WI38 (cell line): Measurements from ENCODE around the gene IL10RB.

Experiments
- H3K4me3 ChIP-seq: 2 replicates; pipeline ENCODE4 v1.5.1; 2011; ENCODE audit warnings: low read depth, mild to moderate bottlenecking, control low read depth, low read length
- TF ChIP-seq, protein P1 (sequence below): IDR thresholded peaks from 2 replicates; pipeline ENCODE4 v1.5.1; 2012; ENCODE audit warnings: low read depth, mild to moderate bottlenecking, control low read depth, low read length

Gene IL10RB

GRCh38 chr21:33259995-33260394, 6.2 kb upstream of the IL10RB start:
- H3K4me3 ChIP-seq: no peak overlapping the region

DNA sequence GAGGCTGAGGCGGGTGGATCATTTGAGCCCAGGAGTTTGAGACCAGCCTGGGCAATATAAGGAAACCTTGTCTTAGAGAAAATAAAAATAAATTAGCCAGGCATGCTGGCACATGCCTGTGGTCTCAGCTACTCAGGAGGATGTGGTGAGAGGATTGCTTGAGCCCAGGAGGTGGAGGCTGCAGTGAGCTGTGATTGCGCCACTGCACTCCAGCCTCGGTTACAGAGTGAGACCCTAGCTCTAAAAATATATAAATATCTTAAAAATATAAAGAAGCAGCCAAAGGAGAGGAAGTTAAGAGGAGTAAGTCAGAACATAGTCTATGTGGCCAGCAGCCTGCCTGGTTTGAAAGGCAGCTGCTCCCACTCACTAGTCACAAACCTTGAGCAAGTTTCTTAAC, 4.5 kb upstream of the IL10RB start:
- no peak overlapping the region for H3K4me3 ChIP-seq
- TF ChIP-seq, protein P1, sequence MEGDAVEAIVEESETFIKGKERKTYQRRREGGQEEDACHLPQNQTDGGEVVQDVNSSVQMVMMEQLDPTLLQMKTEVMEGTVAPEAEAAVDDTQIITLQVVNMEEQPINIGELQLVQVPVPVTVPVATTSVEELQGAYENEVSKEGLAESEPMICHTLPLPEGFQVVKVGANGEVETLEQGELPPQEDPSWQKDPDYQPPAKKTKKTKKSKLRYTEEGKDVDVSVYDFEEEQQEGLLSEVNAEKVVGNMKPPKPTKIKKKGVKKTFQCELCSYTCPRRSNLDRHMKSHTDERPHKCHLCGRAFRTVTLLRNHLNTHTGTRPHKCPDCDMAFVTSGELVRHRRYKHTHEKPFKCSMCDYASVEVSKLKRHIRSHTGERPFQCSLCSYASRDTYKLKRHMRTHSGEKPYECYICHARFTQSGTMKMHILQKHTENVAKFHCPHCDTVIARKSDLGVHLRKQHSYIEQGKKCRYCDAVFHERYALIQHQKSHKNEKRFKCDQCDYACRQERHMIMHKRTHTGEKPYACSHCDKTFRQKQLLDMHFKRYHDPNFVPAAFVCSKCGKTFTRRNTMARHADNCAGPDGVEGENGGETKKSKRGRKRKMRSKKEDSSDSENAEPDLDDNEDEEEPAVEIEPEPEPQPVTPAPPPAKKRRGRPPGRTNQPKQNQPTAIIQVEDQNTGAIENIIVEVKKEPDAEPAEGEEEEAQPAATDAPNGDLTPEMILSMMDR: no peak

More at GRCh38 chr21:33259995-33260394, 6.2 kb upstream of the IL10RB start:
- TF ChIP-seq, protein P1: no peak

GRCh38 chr21:33262921-33263320, 3.2 kb upstream of the IL10RB start:
- TF ChIP-seq, protein P1: no peak
- H3K4me3 ChIP-seq: no peak overlapping the region

DNA sequence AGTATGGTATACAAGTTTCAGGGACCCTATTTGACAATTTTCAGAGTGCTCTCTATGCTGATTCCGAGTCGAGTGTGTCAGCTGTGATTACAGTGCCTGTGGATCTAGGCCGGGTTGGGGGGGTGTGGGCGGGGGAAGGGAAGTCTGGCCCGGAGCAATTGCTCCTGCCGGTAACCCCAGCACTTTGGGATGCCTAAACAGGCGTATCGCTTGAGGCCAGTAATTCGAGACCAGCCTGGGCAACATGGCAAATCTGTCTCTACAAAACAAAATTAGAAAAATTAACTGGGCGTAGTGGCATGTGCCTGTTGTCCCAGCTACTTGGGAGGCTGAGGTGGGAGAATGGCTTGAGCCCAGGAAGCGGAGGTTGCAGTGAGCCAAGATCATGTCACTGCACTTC, 1.6 kb upstream of the IL10RB start:
- H3K4me3 ChIP-seq: no peak overlapping the region
- TF ChIP-seq, protein P1: no peak

- TF ChIP-seq, protein P1: no peak
- H3K4me3 ChIP-seq: peak overlapping the region; percentile 72
Measured at GRCh38 chr21:33265664-33266049, 510 bp upstream of the IL10RB start.

GRCh38 chr21:33266789-33267135, 595 bp downstream of the IL10RB start:
- TF ChIP-seq, protein P1: no peak
- H3K4me3 ChIP-seq: peak overlapping the region; percentile 72

- TF ChIP-seq, protein P1: no peak
Measured at GRCh38 chr21:33267250-33267649, 1.1 kb downstream of the IL10RB start.

GRCh38 chr21:33268393-33268736, 2.2 kb downstream of the IL10RB start:
- TF ChIP-seq, protein P1: no peak
- H3K4me3 ChIP-seq: no peak overlapping the region

More at GRCh38 chr21:33267250-33267649, 1.1 kb downstream of the IL10RB start:
- H3K4me3 ChIP-seq: peak overlapping the region; percentile 72
